Common myeloid progenitor, CD34-positive (primary cell): ENCODE data around the gene GPR18.

Source experiments
- CTCF ChIA-PET: fragments of 350-600 bp; sonication (Branson Sonifier 250); formaldehyde crosslinking; loops from one replicate; lab custom pipeline; 2021; ENCODE audit warnings: antibody characterized with exemption; lab: Charles Lee
- POLR2A ChIA-PET: fragments of 350-600 bp; sonication (Branson Sonifier 250); formaldehyde crosslinking; loops from one replicate; lab custom pipeline; 2021; ENCODE audit warnings: antibody characterized with exemption; lab: Charles Lee
- DNase-seq, 3 donors: peaks; one replicate each; pipeline versions ENCODE4 v3.0.0 to v3.0.0-alpha.2; 2013
- H3K27ac ChIP-seq, 2 experiments: 1 replicate in 1 of 2; 2 replicates in 1 of 2; pipeline ENCODE4 v1.7.0; 2013; ENCODE audit warnings: inconsistent platforms in 2 of 2, low read length in 2 of 2, mild to moderate bottlenecking in 2 of 2, low read depth in 1 of 2, moderate library complexity in 1 of 2; ENCODE audit not compliant: severe bottlenecking in 2 of 2, insufficient read depth in 1 of 2, poor library complexity in 1 of 2
- H3K27me3 ChIP-seq, 5 experiments: replicated peaks in 2 of 5; 1 replicate in 3 of 5; 2 replicates in 2 of 5; pipeline versions ENCODE4 v1.6.1 to v1.7.0; 2013; ENCODE audit warnings: low read length in 4 of 5, mild to moderate bottlenecking in 2 of 5, moderate library complexity in 2 of 5, inconsistent platforms in 1 of 5; ENCODE audit not compliant: insufficient read depth in 5 of 5, control insufficient read depth in 4 of 5
- H3K36me3 ChIP-seq, 4 experiments: 1 replicate in 2 of 4; 2 replicates in 2 of 4; pipeline versions ENCODE4 v1.6.1 to v1.7.0; 2013; ENCODE audit warnings: low read length in 3 of 4, control low read depth in 1 of 4, mild to moderate bottlenecking in 1 of 4; ENCODE audit not compliant: control insufficient read depth in 4 of 4, insufficient read depth in 4 of 4
- H3K4me1 ChIP-seq, 4 experiments: 1 replicate in 3 of 4; 2 replicates in 1 of 4; pipeline versions ENCODE4 v1.6.1 to v1.7.1; 2013; ENCODE audit warnings: low read length in 3 of 4, mild to moderate bottlenecking in 3 of 4, control low read depth in 1 of 4, inconsistent platforms in 1 of 4, moderate library complexity in 1 of 4; ENCODE audit not compliant: control insufficient read depth in 4 of 4, insufficient read depth in 4 of 4; ENCODE audit errors: control extremely low read depth in 1 of 4
- H3K4me3 ChIP-seq, 7 experiments: 1 replicate in 4 of 7; 2 replicates in 3 of 7; pipeline versions ENCODE4 v1.5.1 to v1.7.0; 2013; ENCODE audit warnings: mild to moderate bottlenecking in 7 of 7, low read length in 6 of 7, moderate library complexity in 6 of 7, inconsistent platforms in 2 of 7, low read depth in 2 of 7, control low read depth in 1 of 7; ENCODE audit not compliant: insufficient read depth in 4 of 7, control insufficient read depth in 1 of 7; ENCODE audit errors: extremely low read depth in 1 of 7
- H3K9me3 ChIP-seq, 5 experiments: 1 replicate in 4 of 5; 2 replicates in 1 of 5; pipeline versions ENCODE4 v1.6.1 to v1.7.1; 2013; ENCODE audit warnings: low read length in 4 of 5, mild to moderate bottlenecking in 2 of 5, inconsistent platforms in 1 of 5, low read depth in 1 of 5, moderate library complexity in 1 of 5; ENCODE audit not compliant: control insufficient read depth in 4 of 5, insufficient read depth in 2 of 5; ENCODE audit errors: control extremely low read depth in 1 of 5
- WGBS: methylation state at CpG from one replicate; pipeline ENCODE4 v1.1.5; 2013; ENCODE audit not compliant: insufficient coverage; 5-methylcytosine and 5-hydroxymethylcytosine counted together

Gene GPR18

GRCh38 chr13:99218969-99219368, 39.2 kb downstream of the GPR18 start:
- POLR2A ChIA-PET: no interaction called here
- no peaks in the 10 kb centered on the region for H3K27me3 ChIP-seq
- CTCF ChIA-PET: interaction anchor here (1.2 to 2.5 kb wide), 6 partner anchors 12 to 43 kb away, joined by 3 to 11 read pairs (median 7); no protein-coding TSS in a partner anchor
- no peak for DNase-seq
- H3K4me1 ChIP-seq: peaks cover 17 to 54% (median 32%) of the 10 kb centered on the region in 4 experiments
- H3K36me3 ChIP-seq: peaks cover 0 to 14% (median 4%) of the 10 kb centered on the region in 4 experiments
- WGBS: 50% methylated on average over 1 of the region's 2 CpGs
- peak overlapping the region in 1 of 7 experiments; percentile 36 for H3K4me3 ChIP-seq
- no peak overlapping the region for H3K27ac ChIP-seq
- H3K9me3 ChIP-seq: peaks cover 0 to 4% (median 0%) of the 10 kb centered on the region in 5 experiments

GRCh38 chr13:99218545-99218944, 39.6 kb downstream of the GPR18 start:
- peaks cover 0 to 4% (median 0%) of the 10 kb centered on the region in 5 experiments for H3K9me3 ChIP-seq
- peaks cover 16 to 53% (median 30%) of the 10 kb centered on the region in 4 experiments for H3K4me1 ChIP-seq
- POLR2A ChIA-PET: no interaction called here
- WGBS: 53% methylated on average over 4 of the region's 6 CpGs
- no peak overlapping the region for H3K27ac ChIP-seq
- peaks cover 0 to 14% (median 4%) of the 10 kb centered on the region in 4 experiments for H3K36me3 ChIP-seq
- H3K27me3 ChIP-seq: no peaks in the 10 kb centered on the region
- peak overlapping the region in 1 of 7 experiments; percentile 36 for H3K4me3 ChIP-seq
- DNase-seq: no peak
- CTCF ChIA-PET: interaction anchor here (1.2 to 2.5 kb wide), 6 partner anchors 12 to 42 kb away, joined by 3 to 11 read pairs (median 7); no protein-coding TSS in a partner anchor

GRCh38 chr13:99218126-99218525, 40.1 kb downstream of the GPR18 start:
- H3K9me3 ChIP-seq: peaks cover 0 to 4% (median 0%) of the 10 kb centered on the region in 5 experiments
- peaks cover 16 to 53% (median 30%) of the 10 kb centered on the region in 4 experiments for H3K4me1 ChIP-seq
- H3K27ac ChIP-seq: no peak overlapping the region
- no peaks in the 10 kb centered on the region for H3K27me3 ChIP-seq
- DNase-seq: no peak
- no peak overlapping the region for H3K4me3 ChIP-seq
- H3K36me3 ChIP-seq: peaks cover 0 to 14% (median 4%) of the 10 kb centered on the region in 4 experiments
- POLR2A ChIA-PET: no interaction called here
- CTCF ChIA-PET: interaction anchor here (1.2 to 2.5 kb wide), 5 partner anchors 11 to 42 kb away, joined by 3 to 11 read pairs (median 8); no protein-coding TSS in a partner anchor

GRCh38 chr13:99217461-99218110, 40.6 kb downstream of the GPR18 start:
- ChIA-PET POLR2A (interaction anchor here (0.7 kb wide), 1 partner anchor 46 kb away, joined by 3 read pairs; no protein-coding TSS in a partner anchor), CTCF (interaction anchor here (1.1 to 2.5 kb wide), 4 partner anchors 9 to 16 kb away, joined by 3 to 10 read pairs (median 6); no protein-coding TSS in a partner anchor)
- Histone ChIP-seq H3K27ac (no peak overlapping the region), H3K27me3 (no peaks in the 10 kb centered on the region), H3K36me3 (peaks cover 0 to 14% (median 4%) of the 10 kb centered on the region in 4 experiments), H3K9me3 (peaks cover 0 to 4% (median 0%) of the 10 kb centered on the region in 5 experiments), H3K4me1 (peaks cover 16 to 53% (median 30%) of the 10 kb centered on the region in 4 experiments), H3K4me3 (no peak overlapping the region)
- WGBS: 72% methylated on average over 16 of the region's 20 CpGs
- DNase-seq: no peak

GRCh38 chr13:99215184-99215830, 42.9 kb downstream of the GPR18 start:
- POLR2A ChIA-PET: interaction anchor here (1.1 kb wide), 1 partner anchor 15 kb away, joined by 5 read pairs; the partner anchor contains the start of gene UBAC2
- H3K4me3 ChIP-seq: no peak overlapping the region
- 94% methylated on average over 7 of the region's 15 CpGs for WGBS
- H3K27ac ChIP-seq: no peak overlapping the region
- peaks cover 12 to 38% (median 26%) of the 10 kb centered on the region in 4 experiments for H3K4me1 ChIP-seq
- H3K36me3 ChIP-seq: peaks cover 0 to 11% (median under 1%) of the 10 kb centered on the region in 4 experiments
- H3K9me3 ChIP-seq: no peaks in the 10 kb centered on the region
- CTCF ChIA-PET: interaction anchor here (0.7 to 1.9 kb wide), 6 partner anchors 9 to 52 kb away, joined by 3 to 10 read pairs (median 3); no protein-coding TSS in a partner anchor
- H3K27me3 ChIP-seq: no peaks in the 10 kb centered on the region
- DNase-seq: no peak

GRCh38 chr13:99214731-99215130, 43.4 kb downstream of the GPR18 start:
- 88% methylated on average over 1 of the region's 1 CpG for WGBS
- no peak overlapping the region for H3K4me3 ChIP-seq
- H3K27ac ChIP-seq: no peak overlapping the region
- ChIA-PET POLR2A (interaction anchor here (1.1 kb wide), 1 partner anchor 14 kb away, joined by 5 read pairs; the partner anchor contains the start of gene UBAC2), CTCF (interaction anchor here (0.7 to 1.9 kb wide), 6 partner anchors 9 to 52 kb away, joined by 3 to 10 read pairs (median 3); no protein-coding TSS in a partner anchor)
- H3K27me3 ChIP-seq: no peaks in the 10 kb centered on the region
- no peak for DNase-seq
- no peaks in the 10 kb centered on the region for H3K9me3 ChIP-seq
- H3K4me1 ChIP-seq: peaks cover 6 to 36% (median 24%) of the 10 kb centered on the region in 4 experiments
- peaks cover 0 to 11% (median under 1%) of the 10 kb centered on the region in 4 experiments for H3K36me3 ChIP-seq
